Measurements from ENCODE around the gene ELMO1.

The ELMO1 gene

GRCh38 chr7:37108615-37109014 lies 340.0 kb downstream of the ELMO1 start:
- Histone ChIP-seq H3K36me3 (ENCODE audit: insufficient read depth, low read length) (no peaks in the 10 kb centered on the region), H3K9me3 (ENCODE audit: low read length) (no peaks in the 10 kb centered on the region), H3K4me3 (ENCODE audit: low read depth in 1 of 2, low read length in 2 of 2) (no peak overlapping the region), H3K9ac (ENCODE audit: low read length) (no peak overlapping the region), H3K27me3 (ENCODE audit: control insufficient read depth in 1 of 2, insufficient read depth in 2 of 2, low read length in 2 of 2) (no peaks in the 10 kb centered on the region), H3K27ac (ENCODE audit: low read depth, low read length) (no peak overlapping the region), H3K4me1 (ENCODE audit: insufficient read depth, low read length) (peaks cover 16% of the 10 kb centered on the region)

GRCh38 chr7:37107047-37107750 lies 341.5 kb downstream of the ELMO1 start:
- H3K27me3 ChIP-seq (ENCODE audit: control insufficient read depth in 1 of 2, insufficient read depth in 2 of 2, low read length in 2 of 2): no peaks in the 10 kb centered on the region
- no peak overlapping the region for H3K27ac ChIP-seq (ENCODE audit: low read depth, low read length)
- H3K4me1 ChIP-seq (ENCODE audit: insufficient read depth, low read length): peaks cover 16% of the 10 kb centered on the region
- H3K4me3 ChIP-seq (ENCODE audit: low read depth in 1 of 2, low read length in 2 of 2): no peak overlapping the region
- H3K36me3 ChIP-seq (ENCODE audit: insufficient read depth, low read length): no peaks in the 10 kb centered on the region
- H3K9me3 ChIP-seq (ENCODE audit: low read length): no peaks in the 10 kb centered on the region
- no peak overlapping the region for H3K9ac ChIP-seq (ENCODE audit: low read length)

GRCh38 chr7:37105762-37106161 lies 342.9 kb downstream of the ELMO1 start:
- H3K9me3 ChIP-seq (ENCODE audit: low read length): no peaks in the 10 kb centered on the region
- H3K4me1 ChIP-seq (ENCODE audit: insufficient read depth, low read length): peaks cover 16% of the 10 kb centered on the region
- H3K4me3 ChIP-seq (ENCODE audit: low read depth in 1 of 2, low read length in 2 of 2): no peak overlapping the region
- no peaks in the 10 kb centered on the region for H3K27me3 ChIP-seq (ENCODE audit: control insufficient read depth in 1 of 2, insufficient read depth in 2 of 2, low read length in 2 of 2)
- no peaks in the 10 kb centered on the region for H3K36me3 ChIP-seq (ENCODE audit: insufficient read depth, low read length)
- H3K27ac ChIP-seq (ENCODE audit: low read depth, low read length): no peak overlapping the region
- no peak overlapping the region for H3K9ac ChIP-seq (ENCODE audit: low read length)

GRCh38 chr7:37104822-37105518 lies 343.7 kb downstream of the ELMO1 start:
- Histone ChIP-seq H3K36me3 (ENCODE audit: insufficient read depth, low read length) (no peaks in the 10 kb centered on the region), H3K4me1 (ENCODE audit: insufficient read depth, low read length) (peaks cover 15% of the 10 kb centered on the region), H3K27me3 (ENCODE audit: control insufficient read depth in 1 of 2, insufficient read depth in 2 of 2, low read length in 2 of 2) (no peaks in the 10 kb centered on the region), H3K9me3 (ENCODE audit: low read length) (no peaks in the 10 kb centered on the region), H3K4me3 (ENCODE audit: low read depth in 1 of 2, low read length in 2 of 2) (no peak overlapping the region), H3K27ac (ENCODE audit: low read depth, low read length) (no peak overlapping the region), H3K9ac (ENCODE audit: low read length) (no peak overlapping the region)

GRCh38 chr7:37102518-37103137 lies 346.0 kb downstream of the ELMO1 start:
- Histone ChIP-seq H3K36me3 (ENCODE audit: insufficient read depth, low read length) (no peaks in the 10 kb centered on the region), H3K9ac (ENCODE audit: low read length) (no peak overlapping the region), H3K27me3 (ENCODE audit: control insufficient read depth in 1 of 2, insufficient read depth in 2 of 2, low read length in 2 of 2) (no peaks in the 10 kb centered on the region), H3K27ac (ENCODE audit: low read depth, low read length) (no peak overlapping the region), H3K9me3 (ENCODE audit: low read length) (no peaks in the 10 kb centered on the region), H3K4me3 (ENCODE audit: low read depth in 1 of 2, low read length in 2 of 2) (no peak overlapping the region), H3K4me1 (ENCODE audit: insufficient read depth, low read length) (no peaks in the 10 kb centered on the region)

GRCh38 chr7:37100735-37101331 lies 347.8 kb downstream of the ELMO1 start:
- Histone ChIP-seq H3K9me3 (ENCODE audit: low read length) (no peaks in the 10 kb centered on the region), H3K27ac (ENCODE audit: low read depth, low read length) (no peak overlapping the region), H3K36me3 (ENCODE audit: insufficient read depth, low read length) (no peaks in the 10 kb centered on the region), H3K27me3 (ENCODE audit: control insufficient read depth in 1 of 2, insufficient read depth in 2 of 2, low read length in 2 of 2) (no peaks in the 10 kb centered on the region), H3K4me3 (ENCODE audit: low read depth in 1 of 2, low read length in 2 of 2) (no peak overlapping the region), H3K4me1 (ENCODE audit: insufficient read depth, low read length) (no peaks in the 10 kb centered on the region), H3K9ac (ENCODE audit: low read length) (no peak overlapping the region)

GRCh38 chr7:37098762-37099161 lies 349.9 kb downstream of the ELMO1 start:
- Histone ChIP-seq H3K4me3 (ENCODE audit: low read depth in 1 of 2, low read length in 2 of 2) (no peak overlapping the region), H3K36me3 (ENCODE audit: insufficient read depth, low read length) (no peaks in the 10 kb centered on the region)

GRCh38 chr7:37097983-37098382 lies 350.7 kb downstream of the ELMO1 start:
- no peaks in the 10 kb centered on the region for H3K9me3 ChIP-seq (ENCODE audit: low read length)
- no peaks in the 10 kb centered on the region for H3K4me1 ChIP-seq (ENCODE audit: insufficient read depth, low read length)
- H3K27ac ChIP-seq (ENCODE audit: low read depth, low read length): no peak overlapping the region
- H3K4me3 ChIP-seq (ENCODE audit: low read depth in 1 of 2, low read length in 2 of 2): no peak overlapping the region
- no peaks in the 10 kb centered on the region for H3K36me3 ChIP-seq (ENCODE audit: insufficient read depth, low read length)
- H3K27me3 ChIP-seq (ENCODE audit: control insufficient read depth in 1 of 2, insufficient read depth in 2 of 2, low read length in 2 of 2): no peaks in the 10 kb centered on the region
- no peak overlapping the region for H3K9ac ChIP-seq (ENCODE audit: low read length)

More at GRCh38 chr7:37098762-37099161, 349.9 kb downstream of the ELMO1 start:
- Histone ChIP-seq H3K9me3 (ENCODE audit: low read length) (no peaks in the 10 kb centered on the region), H3K27ac (ENCODE audit: low read depth, low read length) (no peak overlapping the region), H3K9ac (ENCODE audit: low read length) (no peak overlapping the region), H3K4me1 (ENCODE audit: insufficient read depth, low read length) (no peaks in the 10 kb centered on the region), H3K27me3 (ENCODE audit: control insufficient read depth in 1 of 2, insufficient read depth in 2 of 2, low read length in 2 of 2) (no peaks in the 10 kb centered on the region)

GRCh38 chr7:37097276-37097675 lies 351.4 kb downstream of the ELMO1 start:
- H3K36me3 ChIP-seq (ENCODE audit: insufficient read depth, low read length): no peaks in the 10 kb centered on the region
- H3K4me1 ChIP-seq (ENCODE audit: insufficient read depth, low read length): no peaks in the 10 kb centered on the region
- H3K27me3 ChIP-seq (ENCODE audit: control insufficient read depth in 1 of 2, insufficient read depth in 2 of 2, low read length in 2 of 2): no peaks in the 10 kb centered on the region
- H3K27ac ChIP-seq (ENCODE audit: low read depth, low read length): no peak overlapping the region
- no peaks in the 10 kb centered on the region for H3K9me3 ChIP-seq (ENCODE audit: low read length)
- no peak overlapping the region for H3K4me3 ChIP-seq (ENCODE audit: low read depth in 1 of 2, low read length in 2 of 2)
- no peak overlapping the region for H3K9ac ChIP-seq (ENCODE audit: low read length)

GRCh38 chr7:37096341-37096740 lies 352.3 kb downstream of the ELMO1 start:
- no peaks in the 10 kb centered on the region for H3K27me3 ChIP-seq (ENCODE audit: control insufficient read depth in 1 of 2, insufficient read depth in 2 of 2, low read length in 2 of 2)
- no peaks in the 10 kb centered on the region for H3K36me3 ChIP-seq (ENCODE audit: insufficient read depth, low read length)
- H3K4me1 ChIP-seq (ENCODE audit: insufficient read depth, low read length): no peaks in the 10 kb centered on the region
- H3K9me3 ChIP-seq (ENCODE audit: low read length): no peaks in the 10 kb centered on the region
- H3K4me3 ChIP-seq (ENCODE audit: low read depth in 1 of 2, low read length in 2 of 2): no peak overlapping the region
- H3K9ac ChIP-seq (ENCODE audit: low read length): no peak overlapping the region
- no peak overlapping the region for H3K27ac ChIP-seq (ENCODE audit: low read depth, low read length)

- Histone ChIP-seq H3K9ac (ENCODE audit: low read length) (no peak overlapping the region), H3K27me3 (ENCODE audit: control insufficient read depth in 1 of 2, insufficient read depth in 2 of 2, low read length in 2 of 2) (no peaks in the 10 kb centered on the region), H3K36me3 (ENCODE audit: insufficient read depth, low read length) (no peaks in the 10 kb centered on the region), H3K9me3 (ENCODE audit: low read length) (no peaks in the 10 kb centered on the region), H3K4me3 (ENCODE audit: low read depth in 1 of 2, low read length in 2 of 2) (no peak overlapping the region), H3K4me1 (ENCODE audit: insufficient read depth, low read length) (no peaks in the 10 kb centered on the region), H3K27ac (ENCODE audit: low read depth, low read length) (no peak overlapping the region)
Measured at GRCh38 chr7:37095122-37095521, 353.5 kb downstream of the ELMO1 start.

Data from muscle layer of colon (tissue), 2 donors.